MM.1S (cell line): Measurements from ENCODE around the gene MRPL23.

Source experiments
- DNase-seq: peaks from one replicate; pipeline ENCODE4 v3.0.0-alpha.2; 2015
- H2AFZ ChIP-seq: fragments of 300-600 bp; sonication (generic); 2 replicates; pipeline ENCODE4 v1.6.0; 2016; ENCODE audit warnings: antibody characterized with exemption, low read length
- H3F3A ChIP-seq: fragments of 300-600 bp; sonication (generic); 2 replicates; pipeline ENCODE4 v1.6.1; 2016; ENCODE audit warnings: mild to moderate bottlenecking, antibody characterized with exemption, low read length, moderate library complexity, mixed read lengths; ENCODE audit not compliant: insufficient read depth
- H3K27ac ChIP-seq: fragments of 300-600 bp; sonication (generic); 2 replicates; pipeline ENCODE4 v1.5.1; 2016; ENCODE audit warnings: mild to moderate bottlenecking, low read length
- H3K27me3 ChIP-seq: fragments of 300-600 bp; sonication (generic); replicated peaks from 2 replicates; pipeline ENCODE4 v1.6.0; 2016; ENCODE audit warnings: low read length; ENCODE audit not compliant: insufficient read depth
- H3K36me3 ChIP-seq: fragments of 300-600 bp; sonication (generic); replicated peaks from 2 replicates; pipeline ENCODE4 v1.6.1; 2016; ENCODE audit warnings: mild to moderate bottlenecking, low read length, mixed read lengths; ENCODE audit not compliant: insufficient read depth
- H3K4me1 ChIP-seq: fragments of 300-600 bp; sonication (generic); 2 replicates; pipeline ENCODE4 v1.6.1; 2016; ENCODE audit warnings: low read length, mixed read lengths
- H3K4me2 ChIP-seq: fragments of 300-600 bp; sonication (generic); 2 replicates; pipeline ENCODE4 v1.6.0; 2016; ENCODE audit warnings: low read depth, low read length
- H3K4me3 ChIP-seq: fragments of 300-600 bp; sonication (generic); 2 replicates; pipeline ENCODE4 v1.5.1; 2016; ENCODE audit warnings: low read length, mixed read lengths
- H3K79me2 ChIP-seq: fragments of 300-600 bp; sonication (generic); 2 replicates; pipeline ENCODE4 v1.6.1; 2016; ENCODE audit warnings: mixed run types, low read length, mixed read lengths
- H3K9ac ChIP-seq: fragments of 300-600 bp; sonication (generic); 2 replicates; pipeline ENCODE4 v1.6.1; 2016; ENCODE audit warnings: low read length, mixed read lengths
- H3K9me2 ChIP-seq: fragments of 300-600 bp; sonication (generic); replicated peaks from 2 replicates; pipeline ENCODE4 v1.6.1; 2016; ENCODE audit warnings: mild to moderate bottlenecking, low read length, mixed read lengths; ENCODE audit not compliant: insufficient read depth
- H3K9me3 ChIP-seq: fragments of 300-600 bp; sonication (generic); replicated peaks from 2 replicates; pipeline ENCODE4 v1.6.1; 2016; ENCODE audit warnings: mild to moderate bottlenecking, low read length, mixed read lengths; ENCODE audit not compliant: insufficient read depth
- H4K20me1 ChIP-seq: fragments of 300-600 bp; sonication (generic); 2 replicates; pipeline ENCODE4 v1.6.1; 2016; ENCODE audit warnings: mild to moderate bottlenecking, low read length, moderate library complexity, mixed read lengths; ENCODE audit not compliant: insufficient read depth
- CTCF ChIP-seq: fragments of 300-600 bp; sonication (generic); IDR thresholded peaks from 2 replicates; pipeline ENCODE4 v1.5.1; 2016; ENCODE audit warnings: antibody characterized with exemption, low read length, mixed read lengths
- EZH2 ChIP-seq: fragments of 300-600 bp; sonication (generic); optimal IDR thresholded peaks from 2 replicates; pipeline ENCODE3; 2017; ENCODE audit warnings: low read depth, mild to moderate bottlenecking, antibody characterized with exemption, low read length, mixed read lengths
- EZH2phosphoT487 ChIP-seq: fragments of 300-600 bp; sonication (generic); IDR thresholded peaks from 2 replicates; pipeline ENCODE4 v1.6.1; 2018; ENCODE audit warnings: antibody characterized with exemption, low read length

The MRPL23 gene

GRCh38 chr11:1934335-1935155 lies 12.6 kb upstream of the MRPL23 start:
- no peaks in the 10 kb centered on the region for H3K4me1 ChIP-seq
- DNase-seq = no peak
- no peak overlapping the region for H3K4me3 ChIP-seq
- no peaks in the 10 kb centered on the region for H3K9me3 ChIP-seq
- H3K27me3 ChIP-seq = peaks cover 96% of the 10 kb centered on the region
- H3K9me2 ChIP-seq = no peaks in the 10 kb centered on the region
- no peak overlapping the region for H3K9ac ChIP-seq
- no peaks in the 10 kb centered on the region for H4K20me1 ChIP-seq
- no peaks in the 10 kb centered on the region for H3K79me2 ChIP-seq
- no peaks in the 10 kb centered on the region for H3F3A ChIP-seq
- no peak for TF ChIP-seq EZH2phosphoT487
- TF ChIP-seq EZH2 = no peak
- TF ChIP-seq CTCF = no peak
- H3K27ac ChIP-seq = no peak overlapping the region
- no peak overlapping the region for H2AFZ ChIP-seq
- no peak overlapping the region for H3K4me2 ChIP-seq
- H3K36me3 ChIP-seq = no peaks in the 10 kb centered on the region

GRCh38 chr11:1935156-1936071 lies 11.7 kb upstream of the MRPL23 start:
- TF ChIP-seq EZH2 (no peak), EZH2phosphoT487 (no peak), CTCF (no peak)
- H3K36me3 ChIP-seq = no peaks in the 10 kb centered on the region

GRCh38 chr11:1936072-1936780 lies 10.9 kb upstream of the MRPL23 start:
- H3K79me2 ChIP-seq = no peaks in the 10 kb centered on the region
- no peaks in the 10 kb centered on the region for H4K20me1 ChIP-seq
- TF ChIP-seq EZH2 (no peak), EZH2phosphoT487 (no peak), CTCF (no peak)
- no peaks in the 10 kb centered on the region for H3K9me2 ChIP-seq
- no peak overlapping the region for H3K4me2 ChIP-seq
- no peaks in the 10 kb centered on the region for H3F3A ChIP-seq
- no peaks in the 10 kb centered on the region for H3K9me3 ChIP-seq
- no peaks in the 10 kb centered on the region for H3K36me3 ChIP-seq
- peaks cover 90% of the 10 kb centered on the region for H3K27me3 ChIP-seq
- DNase-seq = no peak
- no peak overlapping the region for H2AFZ ChIP-seq
- H3K4me3 ChIP-seq = no peak overlapping the region
- no peak overlapping the region for H3K9ac ChIP-seq
- H3K27ac ChIP-seq = no peak overlapping the region
- H3K4me1 ChIP-seq = no peaks in the 10 kb centered on the region

More at GRCh38 chr11:1935156-1936071, 11.7 kb upstream of the MRPL23 start:
- H3K9ac ChIP-seq = no peak overlapping the region
- no peak overlapping the region for H3K4me2 ChIP-seq
- no peaks in the 10 kb centered on the region for H3K9me3 ChIP-seq
- peaks cover 92% of the 10 kb centered on the region for H3K27me3 ChIP-seq
- H2AFZ ChIP-seq = no peak overlapping the region
- no peaks in the 10 kb centered on the region for H3K79me2 ChIP-seq
- no peak overlapping the region for H3K27ac ChIP-seq
- no peaks in the 10 kb centered on the region for H3K4me1 ChIP-seq
- H3K9me2 ChIP-seq = no peaks in the 10 kb centered on the region
- no peaks in the 10 kb centered on the region for H3F3A ChIP-seq
- no peak overlapping the region for H3K4me3 ChIP-seq
- H4K20me1 ChIP-seq = no peaks in the 10 kb centered on the region
- DNase-seq = no peak
